ENCODE measurements around the gene ECHS1. TPM values are rescaled to one million over a fixed set of nuclear protein-coding genes. Genes with fewer than 3 reads are reported as not detected.

ECHS1 gene
- total and polyA plus RNA-seq, 2 of the 8 experiments (the other 6 are each of a cell fraction or from before 2014, with no cell fraction given), result 41.7 to 101 TPM

DNA sequence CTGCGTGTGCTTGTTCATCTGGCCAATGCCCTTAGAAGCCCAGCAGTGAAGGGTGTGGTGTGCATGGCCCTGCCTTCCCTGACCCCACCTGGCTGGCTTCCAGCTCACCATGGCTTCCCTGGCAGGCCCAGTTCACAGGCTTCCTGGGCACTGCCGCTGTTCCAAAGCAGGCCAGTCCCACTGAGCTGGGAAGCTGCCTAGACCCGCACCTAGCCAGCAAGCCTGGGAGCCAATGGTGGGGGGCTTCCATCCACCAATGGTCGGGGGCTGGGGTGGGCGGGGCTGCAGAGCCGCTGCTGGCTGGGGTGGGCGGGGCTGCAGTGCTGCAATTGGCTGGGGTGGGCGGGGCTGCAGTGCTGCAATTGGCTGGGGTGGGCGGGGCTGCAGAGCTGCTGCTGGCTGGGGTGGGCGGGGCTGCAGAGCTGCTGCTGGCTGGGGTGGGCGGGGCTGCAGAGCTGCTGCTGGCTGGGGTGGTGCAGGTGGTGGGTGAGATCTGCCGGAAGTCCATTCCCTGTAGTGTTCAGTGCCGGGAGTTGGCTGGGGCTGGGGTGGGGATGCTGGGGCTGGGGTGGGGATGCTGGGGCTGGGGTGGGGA, 48.9 kb downstream of the ECHS1 start:
- peaks cover 6% of the 10 kb centered on the region; the same call in 1 of the 2 replicates for H3K23me2 ChIP-seq (ENCODE audit: low read depth, low read length)
- H4K91ac ChIP-seq (replicated peaks; ENCODE audit: insufficient read length, low read length), result peak overlapping the region; percentile 74
- H2BK20ac ChIP-seq (ENCODE audit: low read length), result 0 out of 2 replicates have a peak overlapping the region, but pooled peaks have one; percentile 48
- H3K79me1 ChIP-seq (ENCODE audit: low read depth, low read length), result no peaks in the 10 kb centered on the region
- no peaks in the 10 kb centered on the region for H3K36me3 ChIP-seq (ENCODE audit: control insufficient read depth in 2 of 4, insufficient read depth in 4 of 4, low read length in 3 of 4)
- no peaks in the 10 kb centered on the region for H3K79me2 ChIP-seq (ENCODE audit: control insufficient read depth in 1 of 2, insufficient read depth in 2 of 2, low read length in 2 of 2)
- no peak overlapping the region for H3K27ac ChIP-seq (ENCODE audit: low read depth, low read length)
- peak in 1 of 2 experiments; percentile 72 for DNase-seq (ENCODE audit: low read depth in 1 of 2, low spot score in 2 of 2)
- peaks cover 0 to 26% (median 6%) of the 10 kb centered on the region in 4 experiments; a peak in 6 of 7 replicates for H3K4me1 ChIP-seq (replicated peaks in 1 of 4; ENCODE audit: control insufficient read depth in 3 of 4, insufficient read depth in 4 of 4, low read length in 3 of 4)
- peak overlapping the region; percentile 85; the same call in 1 of the 2 replicates for H2AFZ ChIP-seq (ENCODE audit: low read length)
- H3K56ac ChIP-seq (replicated peaks; ENCODE audit: insufficient read length, low read depth, low read length), result peak overlapping the region; percentile 46
- H3K27me3 ChIP-seq (replicated peaks in 1 of 4; ENCODE audit: control insufficient read depth in 3 of 4, extremely low read depth in 1 of 4, insufficient read depth in 3 of 4, low read length in 3 of 4), result peaks cover 17 to 50% (median 43%) of the 10 kb centered on the region in 4 experiments
- H2BK120ac ChIP-seq (replicated peaks; ENCODE audit: low read depth, low read length), result no peak overlapping the region
- H3K4me3 ChIP-seq (ENCODE audit: extremely low read depth in 1 of 4, insufficient read depth in 2 of 4, low read depth in 3 of 4, low read length in 4 of 4), result peak overlapping the region in 1 of 4 experiments; percentile 36; a peak in 1 of 8 replicates
- H2AK5ac ChIP-seq (ENCODE audit: low read depth, low read length), result no peak overlapping the region
- H3K4ac ChIP-seq (replicated peaks; ENCODE audit: insufficient read length, low read depth, low read length), result peak overlapping the region; percentile 91
- H3K4me2 ChIP-seq (ENCODE audit: insufficient read depth in 1 of 2, low read depth in 2 of 2, low read length in 2 of 2), result peak overlapping the region; percentile 12 to 28; a peak in 2 of 4 replicates
- H4K5ac ChIP-seq (ENCODE audit: insufficient read length, low read depth, low read length), result peak overlapping the region; percentile 34
- H2BK5ac ChIP-seq (ENCODE audit: low read depth, low read length), result no peak overlapping the region; the same call in 1 of the 2 replicates
- 32% methylated on average over 7 of the region's 13 CpGs; no CpG with 5 or more reads in 1 of the 2 experiments for whole genome bisulfite sequencing, 2 experiments (ENCODE audit: extremely low coverage in 1 of 2, insufficient coverage in 1 of 2, insufficient read length in 1 of 2, insufficient replicate concordance in 2 of 2, low coverage in 1 of 2, low lambda C conversion rate in 2 of 2, missing lambda C conversion rate in 1 of 2)
- H2BK12ac ChIP-seq (ENCODE audit: low read depth, low read length), result no peak overlapping the region; the same call in 1 of the 2 replicates
- no peak overlapping the region for H3K9ac ChIP-seq (replicated peaks in 1 of 4; ENCODE audit: extremely low read depth in 1 of 4, low read depth in 3 of 4, low read length in 3 of 4)
- peak overlapping the region; percentile 68; the same call in 1 of the 2 replicates for H4K8ac ChIP-seq (ENCODE audit: extremely low read depth, insufficient read depth, low read length)
- no peak overlapping the region for H2BK15ac ChIP-seq (ENCODE audit: low read length)
- no peak overlapping the region for H3K23ac ChIP-seq (ENCODE audit: insufficient read length)
- H3K18ac ChIP-seq (ENCODE audit: extremely low read depth, low read length), result peak overlapping the region; percentile 75; the same call in 1 of the 2 replicates
- peaks cover 0 to 4% of the 10 kb centered on the region in 2 experiments for H4K20me1 ChIP-seq (replicated peaks in 1 of 2; ENCODE audit: control insufficient read depth in 1 of 2, insufficient read depth in 2 of 2, low read length in 2 of 2)
- POLR2A ChIA-PET (ENCODE audit: partially characterized antibody), result interaction anchor here (0.6 to 1.8 kb wide), 6 partner anchors 8 to 34 kb away, joined by 3 to 7 read pairs (median 6); partner anchors contain the start of genes CALY and FUOM
- peaks cover 0 to 2% of the 10 kb centered on the region in 2 experiments; a peak in 1 of 4 replicates for H3K9me3 ChIP-seq (ENCODE audit: insufficient read depth in 2 of 2, low read depth in 1 of 2, low read length in 1 of 2)
- CTCF ChIA-PET (ENCODE audit: partially characterized antibody), result interaction anchor here (1.2 to 1.8 kb wide), 5 partner anchors 10 to 58 kb away, joined by 3 to 9 read pairs (median 4); no protein-coding TSS in a partner anchor
- FAIRE-seq, result no peak
- no peak overlapping the region for H3K14ac ChIP-seq (ENCODE audit: insufficient read length)
- TF ChIP-seq RBBP5 (IDR thresholded peaks at IDR 0.05; ENCODE audit: borderline replicate concordance, low read depth, low read length) (no peak), EZH2 (IDR thresholded peaks at IDR 0.05; ENCODE audit: low read depth, low read length, severe bottlenecking) (no peak), SRF (IDR thresholded peaks at IDR 0.05; ENCODE audit: low read depth, low read length) (no peak), RNF2 (IDR thresholded peaks at IDR 0.05; ENCODE audit: borderline replicate concordance, low read depth, low read length, missing control alignments, poor library complexity, severe bottlenecking) (no peak), TEAD4 (IDR thresholded peaks at IDR 0.05; ENCODE audit: low read depth, low read length) (no peak), YY1 (IDR thresholded peaks at IDR 0.05; ENCODE audit: low read depth, low read length) (no peak), SIRT6 (IDR thresholded peaks at IDR 0.05; ENCODE audit: low read length) (no peak), CBX8 (IDR thresholded peaks at IDR 0.05; ENCODE audit: borderline replicate concordance, low read depth, low read length) (no peak), POLR2A (IDR thresholded peaks at IDR 0.05; ENCODE audit: control extremely low read depth in 1 of 2, low read depth in 2 of 2, low read length in 2 of 2) (no peak), FOSL1 (IDR thresholded peaks at IDR 0.05; ENCODE audit: insufficient read depth, low read depth, low read length) (no peak), RFX5 (IDR thresholded peaks at IDR 0.05; ENCODE audit: borderline replicate concordance, low read depth, low read length) (no peak), CEBPB (IDR thresholded peaks at IDR 0.05; ENCODE audit: low read depth, low read length) (no peak)
